Vagina (tissue), 2 donors: Measurements from ENCODE around the gene NKAIN1.

ENCODE experiments used
- CTCF ChIP-seq, 3 experiments: fragments of 450-650 bp in 2 of 3; fragments of 200-600 bp in 1 of 3; sonication (generic) in 1 of 3; IDR thresholded peaks; one replicate each; pipeline ENCODE4 v1.5.1; 2017 to 2019; ENCODE audit warnings: antibody characterized with exemption in 3 of 3, mild to moderate bottlenecking in 2 of 3, moderate library complexity in 2 of 3
- POLR2AphosphoS5 ChIP-seq, 2 donors: sonication (generic); formaldehyde crosslinking; IDR thresholded peaks; one replicate each; pipeline ENCODE4 v1.9.0; 2017; ENCODE audit warnings: antibody characterized with exemption in 2 of 2, mild to moderate bottlenecking in 2 of 2, low read depth in 1 of 2; ENCODE audit not compliant: insufficient read depth in 1 of 2

GRCh38 chr1:31183126-31183525 lies 56.6 kb downstream of the NKAIN1 start:
- no peak for TF ChIP-seq CTCF (IDR thresholded peaks at IDR 0.05)
- no peak for TF ChIP-seq POLR2AphosphoS5 (IDR thresholded peaks at IDR 0.05; ENCODE audit: insufficient read depth in 1 of 2, low read depth in 1 of 2)
